Type B pancreatic cell (in vitro differentiated cells): ENCODE results near the gene RASSF5. TPM values are rescaled to one million over a fixed set of nuclear protein-coding genes. Genes with fewer than 3 reads are reported as not detected.
A peak's percentile ranks its signal among the peaks of the same experiment; 100 is the strongest.

Experiments used
- DNase-seq: peaks from one replicate; pipeline ENCODE4 v3.0.0; 2021; ENCODE audit warnings: mixed read lengths; ENCODE audit not compliant: unreplicated experiment; ENCODE audit errors: extremely low spot score
- H3K27ac Mint-ChIP-seq: 2 replicates; pipeline ENCODE4 v1.8.0; 2021; ENCODE audit warnings: mild to moderate bottlenecking, mixed read lengths
- H3K27me3 Mint-ChIP-seq: 2 replicates; pipeline ENCODE4 v1.8.0; 2021; ENCODE audit warnings: mixed read lengths
- H3K36me3 Mint-ChIP-seq: 2 replicates; pipeline ENCODE4 v1.8.0; 2021; ENCODE audit warnings: mixed read lengths
- H3K4me1 Mint-ChIP-seq: one replicate; pipeline ENCODE4 v1.8.0; 2021; ENCODE audit warnings: mixed read lengths; ENCODE audit not compliant: unreplicated experiment
- H3K4me3 Mint-ChIP-seq: 2 replicates; pipeline ENCODE4 v1.8.0; 2021; ENCODE audit warnings: mild to moderate bottlenecking, mixed read lengths
- H3K9me3 Mint-ChIP-seq: 2 replicates; pipeline ENCODE4 v1.8.0; 2021; ENCODE audit warnings: mixed read lengths
- total RNA-seq: library from RNA; stranded (reverse); gene quantifications from 2 replicates; pipeline ENCODE4 v1.2.1, GENCODE V29; 2021; ENCODE audit warnings: low replicate concordance
- TF ChIP-seq, protein P1 (sequence below): fragments of 200-600 bp; sonication (generic); conservative IDR thresholded peaks from 2 replicates; pipeline ENCODE4 v1.5.0; 2021; ENCODE audit warnings: antibody characterized with exemption, mild to moderate bottlenecking

The RASSF5 gene
- total RNA-seq, 1 donor from 2014 or later = 3.8 TPM

DNA sequence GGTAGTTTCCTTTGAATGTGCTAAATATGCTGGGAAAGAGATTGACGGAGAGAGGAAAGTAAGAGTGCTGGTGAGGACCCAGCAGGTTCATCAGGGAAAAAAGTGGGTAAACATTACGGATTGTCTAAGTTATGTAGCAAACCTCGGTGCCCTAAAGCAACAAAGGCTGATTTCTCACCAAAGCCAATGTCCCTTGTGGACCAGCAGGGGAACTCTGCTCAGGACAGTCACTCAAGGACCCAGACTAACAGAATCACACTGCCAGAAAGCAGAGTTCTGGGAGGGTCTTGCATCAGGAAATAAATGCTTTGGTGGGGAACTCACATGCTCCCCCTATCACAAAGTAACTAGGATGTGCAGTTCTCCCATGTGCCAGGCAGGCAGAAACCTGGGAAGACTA is 38.8 kb upstream of the RASSF5 start:
- H3K9me3 Mint-ChIP-seq = no peaks in the 10 kb centered on the region
- peak overlapping the region; percentile 11 for H3K27ac Mint-ChIP-seq
- TF ChIP-seq, protein P1, sequence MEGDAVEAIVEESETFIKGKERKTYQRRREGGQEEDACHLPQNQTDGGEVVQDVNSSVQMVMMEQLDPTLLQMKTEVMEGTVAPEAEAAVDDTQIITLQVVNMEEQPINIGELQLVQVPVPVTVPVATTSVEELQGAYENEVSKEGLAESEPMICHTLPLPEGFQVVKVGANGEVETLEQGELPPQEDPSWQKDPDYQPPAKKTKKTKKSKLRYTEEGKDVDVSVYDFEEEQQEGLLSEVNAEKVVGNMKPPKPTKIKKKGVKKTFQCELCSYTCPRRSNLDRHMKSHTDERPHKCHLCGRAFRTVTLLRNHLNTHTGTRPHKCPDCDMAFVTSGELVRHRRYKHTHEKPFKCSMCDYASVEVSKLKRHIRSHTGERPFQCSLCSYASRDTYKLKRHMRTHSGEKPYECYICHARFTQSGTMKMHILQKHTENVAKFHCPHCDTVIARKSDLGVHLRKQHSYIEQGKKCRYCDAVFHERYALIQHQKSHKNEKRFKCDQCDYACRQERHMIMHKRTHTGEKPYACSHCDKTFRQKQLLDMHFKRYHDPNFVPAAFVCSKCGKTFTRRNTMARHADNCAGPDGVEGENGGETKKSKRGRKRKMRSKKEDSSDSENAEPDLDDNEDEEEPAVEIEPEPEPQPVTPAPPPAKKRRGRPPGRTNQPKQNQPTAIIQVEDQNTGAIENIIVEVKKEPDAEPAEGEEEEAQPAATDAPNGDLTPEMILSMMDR = peak; percentile 28
- peak overlapping the region; percentile 14 for H3K4me3 Mint-ChIP-seq
- peaks cover under 1% of the 10 kb centered on the region for H3K36me3 Mint-ChIP-seq
- H3K27me3 Mint-ChIP-seq = peaks cover 21% of the 10 kb centered on the region
- H3K4me1 Mint-ChIP-seq = peaks cover 50% of the 10 kb centered on the region
- no peak for DNase-seq

DNA sequence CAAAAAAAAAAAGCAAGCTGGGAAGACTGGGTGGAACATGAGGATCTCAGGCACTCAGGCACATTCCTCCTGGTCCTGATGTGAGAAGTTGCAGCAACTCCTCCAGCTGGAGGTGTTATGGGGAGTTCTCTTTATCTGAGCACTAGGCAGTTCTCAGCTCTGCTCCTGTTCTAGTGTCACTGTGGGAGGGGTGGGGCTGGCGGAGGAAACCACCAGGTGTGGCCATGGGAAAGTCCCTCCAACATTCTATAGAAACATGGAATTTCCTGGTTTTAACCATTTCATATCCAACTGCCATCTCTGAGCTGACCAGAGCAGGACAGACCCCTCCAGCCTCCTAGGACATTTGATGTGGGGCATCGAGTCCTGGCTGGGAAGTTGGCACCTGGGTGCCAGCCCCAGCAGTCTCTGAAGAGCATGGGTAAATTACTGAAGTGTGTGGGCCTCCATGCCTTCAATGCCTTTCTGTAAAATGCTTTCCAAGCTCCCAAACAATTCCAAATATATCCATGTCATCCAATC is 37.9 kb upstream of the RASSF5 start:
- TF ChIP-seq, protein P1 = no peak
- peak overlapping the region; percentile 87 for H3K4me3 Mint-ChIP-seq

DNA sequence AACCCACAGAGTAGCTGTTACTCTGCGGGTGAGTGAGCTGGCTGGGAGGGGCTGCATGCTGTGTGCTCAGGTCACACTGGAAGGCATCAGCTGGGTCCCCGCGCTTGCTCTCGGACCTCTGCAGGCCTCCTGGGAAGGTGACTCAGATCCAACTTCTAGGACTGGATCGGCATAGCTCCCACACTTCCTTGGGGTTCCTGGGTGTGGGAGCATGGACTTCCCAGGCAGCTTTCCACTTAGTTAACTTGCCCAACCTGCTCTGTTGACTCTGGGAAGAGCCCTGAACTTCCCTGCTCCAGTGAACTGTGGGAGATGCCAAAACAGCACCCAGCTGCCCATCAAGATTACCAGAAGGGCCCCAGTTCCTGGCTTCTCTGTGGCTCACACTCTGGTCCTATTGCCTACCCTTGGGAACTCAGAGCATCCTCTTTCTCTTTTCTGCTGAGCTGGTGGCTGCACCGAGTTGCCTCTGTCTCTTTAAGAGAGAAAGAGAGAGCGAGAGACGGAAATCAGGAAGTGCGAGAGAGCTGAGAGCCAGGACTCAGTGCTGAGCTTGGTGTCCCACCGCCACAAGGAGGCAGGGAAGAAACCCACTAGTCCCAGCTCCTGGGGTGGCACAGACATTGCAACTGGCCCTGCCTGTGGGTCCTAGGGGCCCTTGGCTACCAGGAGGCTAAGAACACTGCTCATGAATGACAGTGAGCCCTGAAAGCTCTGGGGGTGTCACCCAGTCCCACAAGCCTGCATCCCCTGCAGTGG is 37.2 kb upstream of the RASSF5 start, which contains the start of gene IKBKE:
TSS of gene IKBKE (plus strand) at position 544 of the 759 bp plus-strand sequence. CDS start 2,752 bp downstream, outside the sequence.
- Mint-ChIP-seq H3K36me3 (peaks cover 2% of the 10 kb centered on the region), H3K9me3 (no peaks in the 10 kb centered on the region), H3K4me1 (peaks cover 45% of the 10 kb centered on the region), H3K4me3 (peak within 1 kb of the TSS; percentile 87), H3K27ac (peak within 1 kb of the TSS; percentile 77), H3K27me3 (peaks cover 21% of the 10 kb centered on the region)
- TF ChIP-seq, protein P1 = peak; percentile 53
- no peak for DNase-seq

More for the DNA sequence above, 37.9 kb upstream of the RASSF5 start:
- Mint-ChIP-seq H3K27ac (peak overlapping the region; percentile 41), H3K4me1 (peaks cover 49% of the 10 kb centered on the region), H3K36me3 (no peaks in the 10 kb centered on the region), H3K27me3 (peaks cover 21% of the 10 kb centered on the region), H3K9me3 (no peaks in the 10 kb centered on the region)
- no peak for DNase-seq

DNA sequence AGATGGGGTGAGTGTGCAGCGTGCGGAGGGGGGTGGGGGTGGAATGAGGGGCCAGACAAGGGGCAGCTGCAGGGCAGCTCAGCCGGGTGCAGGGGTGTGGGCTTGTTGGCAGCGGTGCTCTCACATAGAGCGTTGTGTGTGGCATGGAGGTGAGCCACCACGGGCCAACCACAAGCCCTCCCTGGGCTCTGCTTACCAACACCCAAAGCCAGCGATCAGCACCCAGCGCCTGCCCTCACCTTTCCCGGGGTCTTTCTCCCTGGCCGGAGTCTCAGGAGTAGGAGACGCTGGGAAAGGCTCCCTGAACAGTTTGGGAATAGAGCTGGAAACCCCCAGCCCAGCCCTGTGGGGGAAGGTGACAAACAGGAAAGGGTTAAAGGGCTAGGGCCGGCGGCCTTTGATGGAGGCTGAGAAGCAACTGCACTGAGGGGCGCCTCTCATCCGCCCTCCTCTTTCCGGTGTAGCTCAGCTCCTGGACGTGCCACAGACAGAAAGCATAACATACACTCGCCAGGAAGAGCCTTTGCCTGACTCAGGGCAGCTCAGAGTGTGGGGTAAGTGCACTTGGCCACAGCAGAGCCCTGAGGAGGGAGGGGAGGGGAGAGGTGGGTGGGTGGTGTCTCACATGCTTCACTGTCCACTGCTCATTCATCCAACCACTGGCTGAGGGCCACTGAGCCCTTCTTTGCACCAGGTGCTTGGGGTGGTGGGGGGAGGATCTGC is 36.5 kb upstream of the RASSF5 start:
- H3K27ac Mint-ChIP-seq = no peak overlapping the region
- H3K9me3 Mint-ChIP-seq = no peaks in the 10 kb centered on the region
- H3K36me3 Mint-ChIP-seq = peaks cover 4% of the 10 kb centered on the region
- H3K27me3 Mint-ChIP-seq = peaks cover 21% of the 10 kb centered on the region
- peak overlapping the region; percentile 87 for H3K4me3 Mint-ChIP-seq
- DNase-seq = no peak
- TF ChIP-seq, protein P1 = peak; percentile 16
- peaks cover 45% of the 10 kb centered on the region for H3K4me1 Mint-ChIP-seq

DNA sequence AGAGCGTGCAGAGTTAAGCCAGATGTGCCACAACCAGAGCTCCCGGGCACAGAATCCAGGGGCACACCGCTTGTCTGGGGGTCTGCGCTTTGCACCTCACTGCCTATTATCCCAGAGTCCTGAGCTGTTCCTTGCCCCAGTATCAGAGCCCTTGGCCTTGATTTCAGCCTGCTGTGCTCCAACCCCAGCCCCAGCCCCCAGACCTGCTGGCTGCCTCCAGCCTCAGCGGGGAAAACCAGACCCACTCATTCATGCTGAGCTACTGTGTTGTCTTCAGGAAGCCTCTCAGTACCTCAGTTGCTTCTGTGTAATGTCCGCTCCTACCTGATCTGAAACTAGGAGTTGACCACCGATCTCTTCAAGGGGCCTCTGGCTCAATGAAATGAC is 35.9 kb upstream of the RASSF5 start:
- Mint-ChIP-seq H3K4me1 (peaks cover 41% of the 10 kb centered on the region), H3K36me3 (peaks cover 4% of the 10 kb centered on the region), H3K9me3 (no peaks in the 10 kb centered on the region), H3K27me3 (peaks cover 18% of the 10 kb centered on the region), H3K4me3 (peak overlapping the region; percentile 87), H3K27ac (no peak overlapping the region)
- TF ChIP-seq, protein P1 = no peak
- DNase-seq = no peak
